IMR-90 (cell line): ENCODE data around the gene MICB.

Source experiments
- BHLHE40 ChIP-seq: fragments of 150-350 bp; IDR thresholded peaks from 2 replicates; pipeline ENCODE4 v1.6.1; 2016; ENCODE audit warnings: mild to moderate bottlenecking, low read depth, low read length
- CHD1 ChIP-seq: IDR thresholded peaks from 2 replicates; pipeline ENCODE4 v1.6.1; 2012; ENCODE audit warnings: low read depth, low read length, improper control_type of control experiment
- CTCF ChIP-seq: conservative IDR thresholded peaks from 2 replicates; pipeline ENCODE4 v1.5.1; 2012; ENCODE audit warnings: mild to moderate bottlenecking, low read depth, low read length, improper control_type of control experiment
- POLR2A ChIP-seq: IDR thresholded peaks from 2 replicates; pipeline ENCODE4 v1.6.1; 2012; ENCODE audit warnings: mild to moderate bottlenecking, low read depth, low read length
- RAD21 ChIP-seq: IDR thresholded peaks from 2 replicates; pipeline ENCODE4 v1.6.1; 2012; ENCODE audit warnings: low read length, improper control_type of control experiment
- RFX5 ChIP-seq: IDR thresholded peaks from 2 replicates; pipeline ENCODE4 v1.8.0; 2012; ENCODE audit warnings: low read depth, mild to moderate bottlenecking, low read length, moderate library complexity

- TF ChIP-seq CTCF (no peak), RFX5 (no peak), RAD21 (no peak), CHD1 (no peak), BHLHE40 (no peak), POLR2A (no peak)
Measured at GRCh38 chr6:31534521-31535040, 36.6 kb downstream of the MICB start.
